K562 (cell line): ENCODE results near the gene CDPF1. TPM values are rescaled to one million over a fixed set of nuclear protein-coding genes. Genes with fewer than 3 reads are reported as not detected.

Experiments used
- ADNP ChIP-seq: fragments of 200-800 bp; sonication (Bioruptor generic); IDR thresholded peaks from 2 replicates; pipeline ENCODE4 v1.6.1; 2016; ENCODE audit warnings: missing genetic modification characterization, missing compliant biosample characterization
- KLF6 ChIP-seq: fragments of 250-450 bp; sonication (Bioruptor Pico); IDR thresholded peaks from 2 replicates; pipeline ENCODE4 v1.4.0; 2020; ENCODE audit warnings: mild to moderate bottlenecking, moderate library complexity, borderline replicate concordance
- MIER1 ChIP-seq: fragments of 450-650 bp; IDR thresholded peaks from 2 replicates; pipeline ENCODE4 v1.6.1; 2016; ENCODE audit warnings: antibody characterized with exemption, mild to moderate bottlenecking, low read depth
- NCOA2 ChIP-seq, 2 experiments: fragments of 450-650 bp; IDR thresholded peaks; 2 replicates each; pipeline ENCODE4 v1.6.1; 2018; ENCODE audit warnings: mild to moderate bottlenecking in 2 of 2, moderate library complexity in 1 of 2; ENCODE audit not compliant: partially characterized antibody in 2 of 2
- POLR2AphosphoS2 ChIP-seq: IDR thresholded peaks from 2 replicates; pipeline ENCODE4 v1.6.1; 2012; ENCODE audit warnings: low read length, improper control_type of control experiment
- RFX7 ChIP-seq: fragments of 250-450 bp; sonication (Bioruptor Pico); IDR thresholded peaks from 2 replicates; pipeline ENCODE4 v1.5.1; 2021; ENCODE audit warnings: mild to moderate bottlenecking
- RNF2 ChIP-seq: sonication (generic); IDR thresholded peaks from 2 replicates; pipeline ENCODE4 v1.6.1; 2016
- SMAD2 ChIP-seq: fragments of 150-350 bp; IDR thresholded peaks from 2 replicates; pipeline ENCODE4 v1.6.1; 2014; ENCODE audit warnings: low read depth, mild to moderate bottlenecking, low read length
- SP2 ChIP-seq: IDR thresholded peaks from 2 replicates; pipeline ENCODE4 v1.6.1; 2011; ENCODE audit warnings: mild to moderate bottlenecking, low read depth, low read length, moderate library complexity; ENCODE audit not compliant: poor library complexity, severe bottlenecking; ENCODE audit errors: extremely low read depth
- SRSF3 ChIP-seq: fragments of 200-400 bp; formaldehyde crosslinking; IDR thresholded peaks from 2 replicates; pipeline ENCODE4 v1.6.1; 2016; ENCODE audit warnings: mild to moderate bottlenecking, low read length, moderate library complexity; ENCODE audit not compliant: insufficient read depth
- ZBTB1 ChIP-seq: sonication (generic); formaldehyde crosslinking; IDR thresholded peaks from 2 replicates; pipeline ENCODE4 v1.8.1; 2023; ENCODE audit warnings: missing genetic modification reagents, low read depth, mild to moderate bottlenecking, borderline replicate concordance
- ZFP36 ChIP-seq: fragments of 150-350 bp; IDR thresholded peaks from 2 replicates; pipeline ENCODE4 v1.6.1; 2018; ENCODE audit warnings: low read length, low read depth; ENCODE audit not compliant: partially characterized antibody
- polyA plus RNA-seq, 8 experiments: library from polyadenylated mRNA; depleted of rRNA in 4 of 8; stranded (reverse) in 5 of 8; unstranded in 3 of 8; fragments of >200 nt; fragmentation: Nextera tagmentation in 2 of 8; fragmentation: Illumina TruSeq in 1 of 8; extraction: Ambion mirVana in 2 of 8; extraction: Trizol in 1 of 8; gene quantifications; 2 replicates each; pipeline versions ENCODE4 v1.2.1 to v1.2.3, GENCODE V29; 2011 to 2014; ENCODE audit warnings: inconsistent platforms in 1 of 8, missing spikeins in 1 of 8
- total RNA-seq, 7 experiments: library from RNA; depleted of rRNA in 6 of 7; stranded (reverse); fragments of >200 nt in 6 of 7; fragmentation: Illumina TruSeq in 2 of 7; extraction: Trizol in 2 of 7; gene quantifications; 2 replicates each; pipeline versions ENCODE4 v1.2.1 to v1.2.3, GENCODE V29; 2011 to 2021; ENCODE audit warnings: low replicate concordance in 1 of 7
- TF ChIP-seq, protein P1 (sequence below): fragments of 250-450 bp; sonication (Bioruptor Pico); IDR thresholded peaks from 2 replicates; pipeline ENCODE4 v1.8.0; 2021; ENCODE audit warnings: mild to moderate bottlenecking, moderate library complexity
- TF ChIP-seq, protein P2 (sequence below): sonication (generic); formaldehyde crosslinking; IDR thresholded peaks from 2 replicates; pipeline ENCODE4 v1.8.1; 2023; ENCODE audit warnings: missing genetic modification reagents, mild to moderate bottlenecking, borderline replicate concordance
- TF ChIP-seq, protein P3 (sequence below): IDR thresholded peaks from 2 replicates; pipeline ENCODE4 v1.6.1; 2011; ENCODE audit not compliant: insufficient read length; ENCODE audit errors: extremely low read depth
- TF ChIP-seq, protein P4 (sequence below), 2 experiments: fragments of 200-800 bp in 1 of 2; sonication (Bioruptor generic) in 1 of 2; sonication (generic) in 1 of 2; formaldehyde crosslinking in 1 of 2; IDR thresholded peaks in 1 of 2; conservative IDR thresholded peaks in 1 of 2; 2 replicates each; pipeline versions ENCODE4 v1.5.0 to v1.6.1; 2016 to 2020; ENCODE audit warnings: missing compliant biosample characterization in 1 of 2, missing genetic modification characterization in 1 of 2, missing genetic modification reagents in 1 of 2

The CDPF1 gene
- total and polyA plus RNA-seq, 9 of the 15 experiments (the other 6 are each of a cell fraction or from before 2014, with no cell fraction given) = 0.84 to 19.5 (median 9.1) TPM

DNA sequence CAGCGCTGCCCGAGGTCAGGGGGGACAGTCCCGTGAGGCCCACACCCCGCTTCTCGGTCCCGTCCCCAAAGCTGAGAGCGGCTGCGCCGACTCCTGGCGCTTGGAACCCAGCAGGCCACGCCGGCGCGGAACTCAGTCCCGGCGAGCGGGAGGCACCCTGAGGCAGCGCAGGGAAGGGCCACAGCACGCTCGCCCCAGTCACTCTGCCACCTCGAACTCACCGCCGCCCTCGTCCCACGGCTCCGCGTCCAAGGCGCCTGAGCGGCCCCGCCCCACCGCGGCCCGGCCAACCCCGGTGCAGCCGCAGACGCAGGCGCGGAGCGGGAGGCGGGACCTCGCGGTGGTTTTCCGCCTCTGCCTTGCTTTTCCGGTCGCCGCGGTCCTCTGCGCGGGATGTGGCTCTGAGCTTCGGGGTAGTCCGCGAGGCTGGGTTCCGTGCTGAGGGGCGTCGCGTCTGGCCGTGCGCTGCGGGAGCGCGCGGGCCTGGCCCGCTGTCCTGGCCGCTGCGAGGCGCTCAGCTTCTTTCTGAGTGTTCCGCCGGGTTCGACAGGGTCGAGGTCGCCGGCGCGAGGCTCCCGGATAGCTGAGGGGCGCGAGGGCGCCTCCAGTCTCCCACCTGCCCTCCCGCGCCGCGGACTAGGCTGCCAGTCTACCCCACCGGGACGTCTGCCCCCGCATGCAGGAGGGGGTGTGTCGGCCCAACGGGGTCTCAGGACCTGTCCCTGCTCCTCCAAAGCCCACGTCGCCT lies at the start of gene CDPF1 (continued):
- TF ChIP-seq, protein P1, sequence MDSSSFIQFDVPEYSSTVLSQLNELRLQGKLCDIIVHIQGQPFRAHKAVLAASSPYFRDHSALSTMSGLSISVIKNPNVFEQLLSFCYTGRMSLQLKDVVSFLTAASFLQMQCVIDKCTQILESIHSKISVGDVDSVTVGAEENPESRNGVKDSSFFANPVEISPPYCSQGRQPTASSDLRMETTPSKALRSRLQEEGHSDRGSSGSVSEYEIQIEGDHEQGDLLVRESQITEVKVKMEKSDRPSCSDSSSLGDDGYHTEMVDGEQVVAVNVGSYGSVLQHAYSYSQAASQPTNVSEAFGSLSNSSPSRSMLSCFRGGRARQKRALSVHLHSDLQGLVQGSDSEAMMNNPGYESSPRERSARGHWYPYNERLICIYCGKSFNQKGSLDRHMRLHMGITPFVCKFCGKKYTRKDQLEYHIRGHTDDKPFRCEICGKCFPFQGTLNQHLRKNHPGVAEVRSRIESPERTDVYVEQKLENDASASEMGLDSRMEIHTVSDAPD = no peak
- TF ChIP-seq ZFP36 = no peak
- no peak for TF ChIP-seq NCOA2 (IDR thresholded peaks at IDR 0.05; ENCODE audit: partially characterized antibody in 2 of 2)
- TF ChIP-seq, protein P2, sequence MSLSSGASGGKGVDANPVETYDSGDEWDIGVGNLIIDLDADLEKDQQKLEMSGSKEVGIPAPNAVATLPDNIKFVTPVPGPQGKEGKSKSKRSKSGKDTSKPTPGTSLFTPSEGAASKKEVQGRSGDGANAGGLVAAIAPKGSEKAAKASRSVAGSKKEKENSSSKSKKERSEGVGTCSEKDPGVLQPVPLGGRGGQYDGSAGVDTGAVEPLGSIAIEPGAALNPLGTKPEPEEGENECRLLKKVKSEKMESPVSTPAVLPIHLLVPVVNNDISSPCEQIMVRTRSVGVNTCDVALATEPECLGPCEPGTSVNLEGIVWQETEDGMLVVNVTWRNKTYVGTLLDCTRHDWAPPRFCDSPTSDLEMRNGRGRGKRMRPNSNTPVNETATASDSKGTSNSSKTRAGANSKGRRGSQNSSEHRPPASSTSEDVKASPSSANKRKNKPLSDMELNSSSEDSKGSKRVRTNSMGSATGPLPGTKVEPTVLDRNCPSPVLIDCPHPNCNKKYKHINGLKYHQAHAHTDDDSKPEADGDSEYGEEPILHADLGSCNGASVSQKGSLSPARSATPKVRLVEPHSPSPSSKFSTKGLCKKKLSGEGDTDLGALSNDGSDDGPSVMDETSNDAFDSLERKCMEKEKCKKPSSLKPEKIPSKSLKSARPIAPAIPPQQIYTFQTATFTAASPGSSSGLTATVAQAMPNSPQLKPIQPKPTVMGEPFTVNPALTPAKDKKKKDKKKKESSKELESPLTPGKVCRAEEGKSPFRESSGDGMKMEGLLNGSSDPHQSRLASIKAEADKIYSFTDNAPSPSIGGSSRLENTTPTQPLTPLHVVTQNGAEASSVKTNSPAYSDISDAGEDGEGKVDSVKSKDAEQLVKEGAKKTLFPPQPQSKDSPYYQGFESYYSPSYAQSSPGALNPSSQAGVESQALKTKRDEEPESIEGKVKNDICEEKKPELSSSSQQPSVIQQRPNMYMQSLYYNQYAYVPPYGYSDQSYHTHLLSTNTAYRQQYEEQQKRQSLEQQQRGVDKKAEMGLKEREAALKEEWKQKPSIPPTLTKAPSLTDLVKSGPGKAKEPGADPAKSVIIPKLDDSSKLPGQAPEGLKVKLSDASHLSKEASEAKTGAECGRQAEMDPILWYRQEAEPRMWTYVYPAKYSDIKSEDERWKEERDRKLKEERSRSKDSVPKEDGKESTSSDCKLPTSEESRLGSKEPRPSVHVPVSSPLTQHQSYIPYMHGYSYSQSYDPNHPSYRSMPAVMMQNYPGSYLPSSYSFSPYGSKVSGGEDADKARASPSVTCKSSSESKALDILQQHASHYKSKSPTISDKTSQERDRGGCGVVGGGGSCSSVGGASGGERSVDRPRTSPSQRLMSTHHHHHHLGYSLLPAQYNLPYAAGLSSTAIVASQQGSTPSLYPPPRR (CRISPR knock-in tag) = no peak
- no peak for TF ChIP-seq KLF6 (CRISPR knock-in tag)
- no peak for TF ChIP-seq RFX7 (CRISPR knock-in tag)
- peak; percentile 27; the same call in 1 of the 2 replicates for TF ChIP-seq RNF2
- TF ChIP-seq ZBTB1 = peak; percentile 96
- TF ChIP-seq, protein P3, sequence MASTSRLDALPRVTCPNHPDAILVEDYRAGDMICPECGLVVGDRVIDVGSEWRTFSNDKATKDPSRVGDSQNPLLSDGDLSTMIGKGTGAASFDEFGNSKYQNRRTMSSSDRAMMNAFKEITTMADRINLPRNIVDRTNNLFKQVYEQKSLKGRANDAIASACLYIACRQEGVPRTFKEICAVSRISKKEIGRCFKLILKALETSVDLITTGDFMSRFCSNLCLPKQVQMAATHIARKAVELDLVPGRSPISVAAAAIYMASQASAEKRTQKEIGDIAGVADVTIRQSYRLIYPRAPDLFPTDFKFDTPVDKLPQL = no peak
- no peak for TF ChIP-seq ADNP (tag)
- peak; percentile 17 for TF ChIP-seq SP2
- no peak for TF ChIP-seq SRSF3
- TF ChIP-seq POLR2AphosphoS2 = no peak
- no peak for TF ChIP-seq SMAD2
- TF ChIP-seq MIER1 = no peak
- TF ChIP-seq, protein P4, sequence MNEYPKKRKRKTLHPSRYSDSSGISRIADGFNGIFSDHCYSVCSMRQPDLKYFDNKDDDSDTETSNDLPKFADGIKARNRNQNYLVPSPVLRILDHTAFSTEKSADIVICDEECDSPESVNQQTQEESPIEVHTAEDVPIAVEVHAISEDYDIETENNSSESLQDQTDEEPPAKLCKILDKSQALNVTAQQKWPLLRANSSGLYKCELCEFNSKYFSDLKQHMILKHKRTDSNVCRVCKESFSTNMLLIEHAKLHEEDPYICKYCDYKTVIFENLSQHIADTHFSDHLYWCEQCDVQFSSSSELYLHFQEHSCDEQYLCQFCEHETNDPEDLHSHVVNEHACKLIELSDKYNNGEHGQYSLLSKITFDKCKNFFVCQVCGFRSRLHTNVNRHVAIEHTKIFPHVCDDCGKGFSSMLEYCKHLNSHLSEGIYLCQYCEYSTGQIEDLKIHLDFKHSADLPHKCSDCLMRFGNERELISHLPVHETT (CRISPR knock-in tag; conservative IDR thresholded peaks at IDR 0.05 in 1 of 2, IDR thresholded peaks at IDR 0.05 in 1 of 2) = 0 out of 4 replicates have a peak, but pooled peaks of 1 of the 2 experiments have one; percentile 68
